H9 (cell line): ENCODE data around the gene FOLR3. TPM values are rescaled to one million over a fixed set of nuclear protein-coding genes. Genes with fewer than 3 reads are reported as not detected.

Experiments used
- DNase-seq: peaks from one replicate; pipeline ENCODE4 v3.0.0-alpha.2; 2017
- H2AFZ ChIP-seq: one replicate; pipeline ENCODE4 v1.6.1; 2013; ENCODE audit warnings: mild to moderate bottlenecking, low read length, control low read depth, moderate library complexity
- H2AK5ac ChIP-seq: 2 replicates; pipeline ENCODE4 v1.6.1; 2013; ENCODE audit warnings: low read length, control low read depth, mixed read lengths; ENCODE audit not compliant: insufficient read length
- H2BK120ac ChIP-seq: one replicate; pipeline ENCODE4 v1.6.1; 2013; ENCODE audit warnings: low read depth, mild to moderate bottlenecking, low read length, control low read depth, inconsistent platforms; ENCODE audit not compliant: poor library complexity, severe bottlenecking
- H2BK12ac ChIP-seq: 2 replicates; pipeline ENCODE4 v1.6.1; 2013; ENCODE audit warnings: low read length, control low read depth, mixed read lengths, low read depth; ENCODE audit not compliant: insufficient read length
- H2BK15ac ChIP-seq: 2 replicates; pipeline ENCODE4 v1.6.1; 2013; ENCODE audit warnings: low read depth, low read length, control low read depth
- H2BK20ac ChIP-seq: one replicate; pipeline ENCODE4 v1.6.1; 2013; ENCODE audit warnings: low read depth, mild to moderate bottlenecking, low read length, control low read depth, inconsistent platforms; ENCODE audit not compliant: poor library complexity, severe bottlenecking
- H2BK5ac ChIP-seq: 2 replicates; pipeline ENCODE4 v1.6.1; 2013; ENCODE audit warnings: low read length, control low read depth, mixed read lengths; ENCODE audit not compliant: insufficient read length
- H3K14ac ChIP-seq: 2 replicates; pipeline ENCODE4 v1.6.1; 2013; ENCODE audit warnings: low read length, control low read depth; ENCODE audit not compliant: insufficient read depth
- H3K18ac ChIP-seq: 2 replicates; pipeline ENCODE4 v1.6.1; 2013; ENCODE audit warnings: low read depth, mild to moderate bottlenecking, mixed read lengths, low read length, control low read depth; ENCODE audit not compliant: insufficient read length
- H3K23ac ChIP-seq: 2 replicates; pipeline ENCODE4 v1.6.1; 2013; ENCODE audit warnings: low read length, control low read depth, mixed read lengths, low read depth; ENCODE audit not compliant: insufficient read length
- H3K23me2 ChIP-seq: 2 replicates; pipeline ENCODE4 v1.6.1; 2013; ENCODE audit warnings: low read depth, mild to moderate bottlenecking, mixed read lengths, low read length, control low read depth; ENCODE audit not compliant: insufficient read length, poor library complexity, severe bottlenecking
- H3K27ac ChIP-seq: 2 replicates; pipeline ENCODE4 v1.5.1; 2013; ENCODE audit warnings: low read length, control low read depth, mixed read lengths, low read depth; ENCODE audit not compliant: insufficient read length
- H3K27me3 ChIP-seq: 2 replicates; pipeline ENCODE4 v1.6.1; 2013; ENCODE audit warnings: low read length, control low read depth, inconsistent platforms; ENCODE audit not compliant: insufficient read depth
- H3K4ac ChIP-seq: 2 replicates; pipeline ENCODE4 v1.6.1; 2013; ENCODE audit warnings: low read depth, mild to moderate bottlenecking, control low read depth, inconsistent platforms, low read length, moderate library complexity
- H3K4me1 ChIP-seq: 2 replicates; pipeline ENCODE4 v1.6.1; 2013; ENCODE audit warnings: low read length, control low read depth, inconsistent platforms; ENCODE audit not compliant: insufficient read depth
- H3K4me2 ChIP-seq: 2 replicates; pipeline ENCODE4 v1.6.1; 2013; ENCODE audit warnings: low read length, control low read depth, mixed read lengths; ENCODE audit not compliant: insufficient read length, insufficient read depth
- H3K56ac ChIP-seq: 2 replicates; pipeline ENCODE4 v1.6.1; 2013; ENCODE audit warnings: low read depth, mild to moderate bottlenecking, mixed read lengths, low read length, control low read depth; ENCODE audit not compliant: insufficient read length
- H3K79me1 ChIP-seq: 2 replicates; pipeline ENCODE4 v1.6.1; 2013; ENCODE audit warnings: low read depth, mild to moderate bottlenecking, moderate library complexity, low read length, control low read depth, inconsistent platforms; ENCODE audit not compliant: insufficient read depth, poor library complexity, severe bottlenecking
- H3K79me2 ChIP-seq: 2 replicates; pipeline ENCODE4 v1.6.1; 2013; ENCODE audit warnings: low read length, control low read depth, inconsistent platforms; ENCODE audit not compliant: insufficient read depth
- H3K9ac ChIP-seq: 2 replicates; pipeline ENCODE4 v1.6.1; 2013; ENCODE audit warnings: low read length, control low read depth, mixed read lengths; ENCODE audit not compliant: insufficient read length; ENCODE audit errors: extremely low read depth
- H3K9me3 ChIP-seq: one replicate; pipeline ENCODE4 v1.6.1; 2013; ENCODE audit warnings: low read depth, low read length, inconsistent platforms; ENCODE audit not compliant: control insufficient read depth
- H3T11ph ChIP-seq: one replicate; pipeline ENCODE4 v1.6.1; 2013; ENCODE audit warnings: mild to moderate bottlenecking, low read length, control low read depth, inconsistent platforms
- H4K20me1 ChIP-seq: one replicate; pipeline ENCODE4 v1.6.1; 2013; ENCODE audit not compliant: control insufficient read depth, insufficient read length, insufficient read depth
- H4K5ac ChIP-seq: 2 replicates; pipeline ENCODE4 v1.6.1; 2013; ENCODE audit warnings: low read depth, mild to moderate bottlenecking, mixed read lengths, low read length, control low read depth; ENCODE audit not compliant: insufficient read length
- H4K8ac ChIP-seq: replicated peaks from 2 replicates; pipeline ENCODE4 v1.6.1; 2013; ENCODE audit warnings: low read length, control low read depth, mixed read lengths, low read depth; ENCODE audit not compliant: insufficient read length
- H4K91ac ChIP-seq: 2 replicates; pipeline ENCODE4 v1.6.1; 2013; ENCODE audit warnings: low read depth, mild to moderate bottlenecking, moderate library complexity, mixed read lengths, low read length, control low read depth; ENCODE audit not compliant: insufficient read length
- H3K27ac Mint-ChIP-seq, 3 experiments: 2 replicates in 2 of 3; 3 replicates in 1 of 3; pipeline ENCODE4 v1.8.0; 2020 to 2021; ENCODE audit warnings: mixed read lengths in 3 of 3, mild to moderate bottlenecking in 1 of 3, moderate library complexity in 1 of 3
- H3K27me3 Mint-ChIP-seq: 2 replicates; pipeline ENCODE4 v1.8.0; 2021; ENCODE audit warnings: low read depth, mild to moderate bottlenecking, moderate library complexity, mixed read lengths
- H3K36me3 Mint-ChIP-seq, 3 experiments: 2 replicates in 2 of 3; 3 replicates in 1 of 3; pipeline ENCODE4 v1.8.0; 2020 to 2021; ENCODE audit warnings: low read depth in 3 of 3, mixed read lengths in 3 of 3; ENCODE audit not compliant: insufficient read depth in 1 of 3
- H3K4me1 Mint-ChIP-seq, 2 experiments: 2 replicates each; pipeline ENCODE4 v1.8.0; 2020; ENCODE audit warnings: mixed read lengths in 2 of 2
- H3K4me3 Mint-ChIP-seq, 2 experiments: 2 replicates in 1 of 2; 3 replicates in 1 of 2; pipeline ENCODE4 v1.8.0; 2020 to 2021; ENCODE audit warnings: mild to moderate bottlenecking in 2 of 2, mixed read lengths in 2 of 2, moderate library complexity in 1 of 2
- H3K9me3 Mint-ChIP-seq, 2 experiments: 2 replicates in 1 of 2; 3 replicates in 1 of 2; pipeline ENCODE4 v1.8.0; 2020; ENCODE audit warnings: mild to moderate bottlenecking in 2 of 2, mixed read lengths in 2 of 2, moderate library complexity in 1 of 2
- CTCF ChIP-seq: fragments of 200-600 bp; sonication (generic); conservative IDR thresholded peaks from 3 replicates; pipeline ENCODE4 v1.8.0; 2021; ENCODE audit warnings: antibody characterized with exemption, mild to moderate bottlenecking
- WGBS: extraction: QIAGEN DNeasy Blood & Tissue Kit; methylation state at CpG from one replicate; pipeline ENCODE4 v1.1.7; 2013; ENCODE audit warnings: missing lambda C conversion rate, low lambda C conversion rate, mixed read lengths; ENCODE audit not compliant: insufficient read length; ENCODE audit errors: extremely low coverage; 5-methylcytosine and 5-hydroxymethylcytosine counted together
- total RNA-seq: library from RNA; stranded (reverse); gene quantifications from 2 replicates; pipeline ENCODE4 v1.2.1, GENCODE V29; 2021

FOLR3 gene
- total RNA-seq, 1 experiment from 2014 or later, result not detected

- H2AFZ ChIP-seq, result no peak overlapping the region
- H3K27me3 Mint-ChIP-seq, result peaks cover 13% of the 10 kb centered on the region
- DNase-seq, result no peak
- no peak overlapping the region for H3K4me2 ChIP-seq
- H3K4me3 Mint-ChIP-seq, result no peak overlapping the region
- no peak overlapping the region for H3K27ac Mint-ChIP-seq
- no peak overlapping the region for H2BK120ac ChIP-seq
- H3K79me1 ChIP-seq, result no peaks in the 10 kb centered on the region
- H3K9me3 Mint-ChIP-seq, result peaks cover 0 to 5% of the 10 kb centered on the region in 2 experiments; a peak in 4 of 5 replicates
- no peak overlapping the region for H4K8ac ChIP-seq
- H3K36me3 Mint-ChIP-seq, result no peaks in the 10 kb centered on the region; a peak in 2 of 7 replicates
- H3K4ac ChIP-seq, result no peak overlapping the region
- no peak for TF ChIP-seq CTCF
- no peaks in the 10 kb centered on the region for H3K9me3 ChIP-seq
- no peaks in the 10 kb centered on the region for H3K4me1 Mint-ChIP-seq
- H3T11ph ChIP-seq, result no peak overlapping the region
- no peak overlapping the region for H2BK20ac ChIP-seq
- no peaks in the 10 kb centered on the region for H4K20me1 ChIP-seq
- no peak overlapping the region for H3K23ac ChIP-seq
- H3K23me2 ChIP-seq, result no peaks in the 10 kb centered on the region
- no peak overlapping the region for H3K18ac ChIP-seq
- no peak overlapping the region for H2BK15ac ChIP-seq
- H3K4me1 ChIP-seq, result no peaks in the 10 kb centered on the region
- H3K56ac ChIP-seq, result no peak overlapping the region
- H3K79me2 ChIP-seq, result no peaks in the 10 kb centered on the region
- WGBS, result no CpG with 5 or more reads among the region's 3 CpGs
- no peak overlapping the region for H3K27ac ChIP-seq
- H2AK5ac ChIP-seq, result no peak overlapping the region
- no peak overlapping the region for H4K91ac ChIP-seq
- no peak overlapping the region for H2BK12ac ChIP-seq
- H3K27me3 ChIP-seq, result no peaks in the 10 kb centered on the region
- no peak overlapping the region for H3K14ac ChIP-seq
- H3K9ac ChIP-seq, result no peak overlapping the region
- no peak overlapping the region for H4K5ac ChIP-seq
- no peak overlapping the region for H2BK5ac ChIP-seq
These were observed 19.3 kb downstream of the FOLR3 start for GRCh38 chr11:72154816-72155215.
